ENCODE results near the gene TNK2. TPM values are rescaled to one million over a fixed set of nuclear protein-coding genes. Genes with fewer than 3 reads are reported as not detected.
A peak's percentile ranks its signal among the peaks of the same experiment; 100 is the strongest.
"Not testable (repeated sequence)": the region's sequence is repeated elsewhere in the genome, so short reads cannot be mapped to it uniquely, and the experiment has no call there.

Gene TNK2
- total RNA-seq, 1 experiment from 2014 or later, result 22.2 TPM

- Histone ChIP-seq H3K4me3 (no peak overlapping the region), H3K36me3 (no peaks in the 10 kb centered on the region; the same call in 1 of the 2 replicates), H3K9me3 (no peaks in the 10 kb centered on the region), H3K27me3 (no peaks in the 10 kb centered on the region)
- no peak for DNase-seq
Measured at GRCh38 chr3:195869413-195870001, 38.8 kb downstream of the TNK2 start.

GRCh38 chr3:195868866-195869412, 39.4 kb downstream of the TNK2 start:
- H3K9me3 ChIP-seq, result no peaks in the 10 kb centered on the region
- no peak overlapping the region for H3K4me3 ChIP-seq
- no peak for DNase-seq
- no peaks in the 10 kb centered on the region; the same call in 1 of the 2 replicates for H3K36me3 ChIP-seq
- H3K27me3 ChIP-seq, result no peaks in the 10 kb centered on the region

DNA sequence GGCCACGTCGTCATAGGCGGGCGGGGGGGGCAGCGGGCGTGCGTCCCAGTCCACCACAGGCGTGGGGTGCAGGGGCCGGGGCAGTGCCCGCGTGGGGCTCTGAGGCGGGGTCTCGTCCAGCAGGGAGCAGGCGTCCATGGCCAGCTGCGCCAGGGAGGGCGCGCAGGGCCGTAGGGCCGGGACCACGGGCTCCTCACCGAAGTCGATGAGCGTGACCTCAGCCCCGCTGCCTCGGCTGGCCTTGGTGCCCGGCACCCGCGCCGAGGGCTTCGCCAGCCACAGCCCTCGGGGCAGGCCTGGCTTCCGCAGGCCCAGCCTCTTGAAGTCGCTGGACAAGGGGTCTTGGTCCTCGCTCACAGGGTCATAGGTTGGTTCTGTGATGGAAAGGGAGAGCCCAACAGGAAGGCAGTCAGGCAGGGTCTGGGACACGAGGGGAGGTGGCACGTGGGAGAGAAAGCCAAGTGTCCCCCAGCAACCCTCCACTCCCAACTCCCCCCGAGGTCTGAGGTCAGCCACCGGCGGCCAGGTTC, 40.0 kb downstream of the TNK2 start:
- Histone ChIP-seq H3K9me3 (no peaks in the 10 kb centered on the region), H3K4me3 (no peak overlapping the region), H3K36me3 (no peaks in the 10 kb centered on the region; the same call in 1 of the 2 replicates), H3K27me3 (no peaks in the 10 kb centered on the region)
- no peak for DNase-seq

- no peaks in the 10 kb centered on the region for H3K9me3 ChIP-seq
- H3K4me3 ChIP-seq, result no peak overlapping the region
- peaks cover 2% of the 10 kb centered on the region for H3K36me3 ChIP-seq
- DNase-seq, result no peak
- no peaks in the 10 kb centered on the region for H3K27me3 ChIP-seq
Measured at GRCh38 chr3:195867631-195868335, 40.6 kb downstream of the TNK2 start.

GRCh38 chr3:195866686-195867511, 41.5 kb downstream of the TNK2 start:
- H3K27me3 ChIP-seq, result no peaks in the 10 kb centered on the region
- H3K36me3 ChIP-seq, result peaks cover 4% of the 10 kb centered on the region
- H3K9me3 ChIP-seq, result no peaks in the 10 kb centered on the region
- DNase-seq, result no peak
- no peak overlapping the region for H3K4me3 ChIP-seq

- Histone ChIP-seq H3K4me3 (no peak overlapping the region), H3K9me3 (no peaks in the 10 kb centered on the region), H3K36me3 (peaks cover 4% of the 10 kb centered on the region), H3K27me3 (no peaks in the 10 kb centered on the region)
- no peak for DNase-seq
Measured at GRCh38 chr3:195865752-195866151, 42.6 kb downstream of the TNK2 start.

GRCh38 chr3:195863121-195864061, 45.0 kb downstream of the TNK2 start:
- peak; percentile 91 for DNase-seq
- Histone ChIP-seq H3K36me3 (peaks cover 4% of the 10 kb centered on the region), H3K9me3 (no peaks in the 10 kb centered on the region), H3K4me3 (no peak overlapping the region), H3K27me3 (no peaks in the 10 kb centered on the region)

- H3K9me3 ChIP-seq, H3K27me3 ChIP-seq, H3K4me3 ChIP-seq, DNase-seq, H3K36me3 ChIP-seq: not testable (repeated sequence)
Measured at GRCh38 chr3:195862318-195862717, 46.0 kb downstream of the TNK2 start.

- Histone ChIP-seq H3K36me3 (peaks cover 4% of the 10 kb centered on the region), H3K9me3 (no peaks in the 10 kb centered on the region), H3K27me3 (no peaks in the 10 kb centered on the region), H3K4me3 (no peak overlapping the region)
- no peak for DNase-seq
Measured at GRCh38 chr3:195860456-195860855, 47.9 kb downstream of the TNK2 start.

- Histone ChIP-seq H3K36me3 (peaks cover 4% of the 10 kb centered on the region), H3K9me3 (no peaks in the 10 kb centered on the region), H3K27me3 (no peaks in the 10 kb centered on the region), H3K4me3 (no peak overlapping the region)
- no peak for DNase-seq
Measured at GRCh38 chr3:195859846-195860411, 48.4 kb downstream of the TNK2 start.

DNA sequence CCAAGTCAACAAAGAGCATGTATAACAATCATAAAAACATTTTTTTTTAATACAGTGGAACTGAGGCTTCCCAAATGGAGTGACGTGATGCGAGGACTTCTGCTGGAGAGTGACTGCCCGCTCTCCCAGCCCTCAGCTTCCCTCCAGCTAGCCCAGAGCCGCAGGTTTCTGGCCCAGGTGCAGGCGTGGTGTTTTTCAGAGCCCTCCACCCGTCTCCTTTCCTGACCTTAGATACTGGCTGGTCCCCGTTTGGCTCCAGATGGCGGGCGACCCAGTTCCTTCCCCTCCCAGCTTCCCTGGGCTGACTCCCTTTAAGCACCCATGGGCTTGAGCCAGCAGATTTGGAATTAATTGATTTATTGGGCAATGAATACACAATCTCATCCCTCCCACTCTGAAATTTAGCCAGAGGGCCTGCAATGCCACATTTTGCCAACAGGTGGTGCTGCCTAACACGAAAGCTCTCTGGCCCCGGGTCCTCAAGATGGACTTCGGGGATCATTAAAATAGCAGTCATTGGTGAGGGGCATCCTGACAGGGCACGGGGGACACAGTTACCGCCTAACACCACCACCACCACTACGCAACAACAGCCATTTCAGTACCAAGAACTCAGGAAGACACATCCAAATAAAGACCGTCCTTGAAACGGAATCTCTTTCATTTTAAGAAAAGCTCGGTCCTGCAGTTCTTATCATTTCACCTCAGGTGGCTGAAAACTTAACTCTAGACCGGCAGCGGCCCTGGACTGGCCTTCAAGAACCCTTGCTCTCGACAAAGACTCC, 49.1 kb downstream of the TNK2 start:
- no peaks in the 10 kb centered on the region for H3K9me3 ChIP-seq
- H3K36me3 ChIP-seq, result peaks cover 4% of the 10 kb centered on the region
- H3K27me3 ChIP-seq, result no peaks in the 10 kb centered on the region
- no peak overlapping the region for H3K4me3 ChIP-seq
- DNase-seq, result peak; percentile 42

GRCh38 chr3:195856410-195857084, 51.8 kb downstream of the TNK2 start:
- no peak overlapping the region for H3K4me3 ChIP-seq
- no peaks in the 10 kb centered on the region for H3K9me3 ChIP-seq
- DNase-seq, result no peak
- H3K27me3 ChIP-seq, result no peaks in the 10 kb centered on the region
- H3K36me3 ChIP-seq, result no peaks in the 10 kb centered on the region

DNA sequence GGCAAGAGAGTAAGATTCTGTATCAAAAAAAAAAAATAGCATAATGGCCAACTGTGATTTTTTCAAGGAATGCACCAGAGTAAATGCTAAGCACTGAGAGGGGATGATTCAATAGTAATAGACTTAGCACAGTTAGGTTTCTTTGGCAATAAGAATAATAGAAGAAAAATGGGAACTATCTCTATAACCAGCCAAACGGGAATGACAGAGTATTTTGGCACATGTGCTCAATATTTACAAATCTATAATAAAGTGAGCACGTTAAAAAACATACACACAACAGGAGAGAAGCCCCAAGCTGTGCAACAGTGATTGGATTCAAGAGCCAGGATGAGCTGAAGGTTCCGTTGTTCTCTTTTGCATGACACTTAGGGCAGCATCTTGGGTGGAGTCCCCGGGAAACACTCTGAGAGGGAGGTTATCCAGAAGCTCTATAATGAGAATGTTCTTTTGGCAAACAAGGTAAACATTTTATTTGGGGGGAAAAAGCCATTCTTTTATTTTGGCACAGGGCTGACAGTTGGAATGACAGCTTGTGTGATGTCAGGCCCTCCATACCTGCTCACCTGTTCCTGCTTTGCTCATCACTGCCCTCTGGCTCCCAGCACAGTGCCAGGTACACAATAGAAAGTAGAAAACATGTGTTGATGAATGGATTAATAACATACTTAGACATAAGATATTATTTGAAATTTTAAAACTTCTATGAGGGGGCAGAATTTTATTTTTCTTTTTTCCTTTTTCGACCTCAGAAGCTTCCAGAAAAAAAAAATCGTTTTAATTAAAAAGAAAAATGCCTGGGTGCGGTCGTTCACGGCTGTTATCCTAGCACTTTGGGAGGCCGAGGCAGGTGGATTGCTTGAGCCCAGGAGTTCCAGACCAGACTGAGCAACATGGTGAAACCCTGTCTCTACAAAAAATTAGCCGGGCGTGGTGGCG, 52.6 kb downstream of the TNK2 start:
- no peaks in the 10 kb centered on the region for H3K36me3 ChIP-seq
- no peaks in the 10 kb centered on the region for H3K9me3 ChIP-seq
- H3K27me3 ChIP-seq, result no peaks in the 10 kb centered on the region
- DNase-seq, result no peak
- no peak overlapping the region for H3K4me3 ChIP-seq

All from MG63 (cell line).